WTC11 (cell line): ENCODE data around the gene CFAP92.

Experiments
- CBFB ChIP-seq: sonication (generic); formaldehyde crosslinking; IDR thresholded peaks from 2 replicates; pipeline ENCODE4 v1.8.1; 2022; ENCODE audit warnings: mild to moderate bottlenecking, low read depth, missing genetic modification reagents
- CTCF ChIP-seq: fragments of 200-600 bp; IDR thresholded peaks from 2 replicates; pipeline ENCODE4 v1.8.0; 2022; ENCODE audit warnings: antibody characterized with exemption
- FOXP1 ChIP-seq: sonication (generic); formaldehyde crosslinking; IDR thresholded peaks from 2 replicates; pipeline ENCODE4 v1.8.0; 2022; ENCODE audit warnings: missing genetic modification reagents, mild to moderate bottlenecking, moderate library complexity, borderline replicate concordance
- GRHL2 ChIP-seq: fragments of 250-450 bp; sonication (Bioruptor Pico); IDR thresholded peaks from 2 replicates; pipeline ENCODE4 v1.8.0; 2022; ENCODE audit warnings: mild to moderate bottlenecking, moderate library complexity; ENCODE audit not compliant: insufficient replicate concordance, severe bottlenecking
- MAX ChIP-seq: sonication (generic); formaldehyde crosslinking; IDR thresholded peaks from 2 replicates; pipeline ENCODE4 v1.8.0; 2022; ENCODE audit warnings: mild to moderate bottlenecking, missing genetic modification reagents
- MLX ChIP-seq: sonication (generic); formaldehyde crosslinking; IDR thresholded peaks from 2 replicates; pipeline ENCODE4 v1.8.1; 2023; ENCODE audit warnings: mild to moderate bottlenecking, missing genetic modification reagents, moderate library complexity
- NFE2L1 ChIP-seq: sonication (generic); formaldehyde crosslinking; IDR thresholded peaks from 2 replicates; pipeline ENCODE4 v1.8.1; 2023; ENCODE audit warnings: missing genetic modification reagents
- NFYB ChIP-seq: sonication (generic); formaldehyde crosslinking; conservative IDR thresholded peaks from 2 replicates; pipeline ENCODE4 v1.8.0; 2022; ENCODE audit warnings: low read depth, missing genetic modification reagents
- OVOL2 ChIP-seq: fragments of 250-450 bp; sonication (Bioruptor Pico); IDR thresholded peaks from 2 replicates; pipeline ENCODE4 v1.9.0; 2021; ENCODE audit warnings: mild to moderate bottlenecking, borderline replicate concordance
- RELA ChIP-seq: sonication (generic); formaldehyde crosslinking; IDR thresholded peaks from 2 replicates; pipeline ENCODE4 v1.8.1; 2022; ENCODE audit warnings: missing genetic modification reagents, mild to moderate bottlenecking, borderline replicate concordance
- SP1 ChIP-seq: sonication (generic); formaldehyde crosslinking; conservative IDR thresholded peaks from 2 replicates; pipeline ENCODE4 v1.8.1; 2022; ENCODE audit warnings: missing genetic modification reagents
- TEAD4 ChIP-seq: sonication (generic); formaldehyde crosslinking; IDR thresholded peaks from 2 replicates; pipeline ENCODE4 v1.8.0; 2022; ENCODE audit warnings: mild to moderate bottlenecking, missing genetic modification reagents
- ZBTB21 ChIP-seq: sonication (generic); formaldehyde crosslinking; IDR thresholded peaks from 2 replicates; pipeline ENCODE4 v1.8.1; 2023; ENCODE audit warnings: mild to moderate bottlenecking, missing genetic modification reagents, borderline replicate concordance

GRCh38 chr3:129018751-129019150 lies 24.9 kb upstream of the CFAP92 start:
- TF ChIP-seq NFYB = no peak
- TF ChIP-seq CTCF = no peak
- no peak for TF ChIP-seq NFE2L1 (CRISPR knock-in tag)
- TF ChIP-seq FOXP1 (CRISPR knock-in tag) = no peak
- no peak for TF ChIP-seq ZBTB21
- TF ChIP-seq GRHL2 (CRISPR knock-in tag) = no peak
- no peak for TF ChIP-seq MLX
- TF ChIP-seq RELA (CRISPR knock-in tag) = no peak
- TF ChIP-seq CBFB (CRISPR knock-in tag) = no peak
- no peak for TF ChIP-seq OVOL2 (CRISPR knock-in tag)
- no peak for TF ChIP-seq TEAD4 (CRISPR knock-in tag)
- TF ChIP-seq SP1 = no peak
- TF ChIP-seq MAX (CRISPR knock-in tag) = no peak
